HG02678 (cell line): Measurements from ENCODE around the gene CRYGD.
"Not testable (repeated sequence)": the region's sequence is repeated elsewhere in the genome, so short reads cannot be mapped to it uniquely, and the experiment has no call there.

Source experiments
- ATAC-seq: cut with Tn5 transposase; IDR thresholded peaks from one replicate; pipeline ENCODE4 v1.9.1; 2021; ENCODE audit warnings: mild to moderate bottlenecking, moderate library complexity; ENCODE audit not compliant: unreplicated experiment

The CRYGD gene

GRCh38 chr2:208124013-208124715 is at the start of gene CRYGD:
CRYGD (minus strand) TSS chr2:208124524; CDS start chr2:208124473, 51 bp downstream.
- ATAC-seq = not testable (repeated sequence)

GRCh38 chr2:208172125-208172524 is 47.8 kb upstream of the CRYGD start:
- no peak for ATAC-seq

- no peak for ATAC-seq
These were observed 40.8 kb upstream of the CRYGD start for GRCh38 chr2:208164951-208165755.

GRCh38 chr2:208163489-208163888 is 39.2 kb upstream of the CRYGD start, which contains the start of gene CRYGA:
CRYGA (minus strand) TSS chr2:208163589; CDS start chr2:208163556, 33 bp downstream.
- no peak for ATAC-seq

GRCh38 chr2:208156439-208156838 is 32.1 kb upstream of the CRYGD start:
- no peak for ATAC-seq

- no peak for ATAC-seq
These were observed 28.8 kb upstream of the CRYGD start for GRCh38 chr2:208153156-208153555.

GRCh38 chr2:208150956-208151355 is 26.6 kb upstream of the CRYGD start:
- no peak for ATAC-seq

GRCh38 chr2:208150094-208150493 is 25.8 kb upstream of the CRYGD start:
- no peak for ATAC-seq

GRCh38 chr2:208148803-208149202 is 24.5 kb upstream of the CRYGD start:
- ATAC-seq = no peak

GRCh38 chr2:208147759-208148158 is 23.4 kb upstream of the CRYGD start:
- no peak for ATAC-seq

- ATAC-seq = no peak
These were observed 22.7 kb upstream of the CRYGD start for GRCh38 chr2:208147008-208147407.

GRCh38 chr2:208146006-208146405 is 21.7 kb upstream of the CRYGD start, which contains the start of gene CRYGB:
CRYGB (minus strand) TSS chr2:208146158; CDS start chr2:208146120, 38 bp downstream.
- no peak for ATAC-seq

- ATAC-seq = no peak
These were observed 18.8 kb upstream of the CRYGD start for GRCh38 chr2:208142925-208143799.

GRCh38 chr2:208142240-208142924 is 18.1 kb upstream of the CRYGD start:
- no peak for ATAC-seq

- no peak for ATAC-seq
These were observed 15.1 kb upstream of the CRYGD start for GRCh38 chr2:208139447-208139846.

- ATAC-seq = not testable (repeated sequence)
These were observed 14.0 kb upstream of the CRYGD start for GRCh38 chr2:208138334-208138733.

- ATAC-seq = no peak
These were observed 12.4 kb upstream of the CRYGD start for GRCh38 chr2:208136716-208137094.

- ATAC-seq = no peak
These were observed 11.7 kb upstream of the CRYGD start for GRCh38 chr2:208135794-208136715.

- no peak for ATAC-seq
These were observed 10.7 kb upstream of the CRYGD start for GRCh38 chr2:208134928-208135586.
